Central memory CD4-positive, alpha-beta T cell (primary cell): ENCODE measurements around the gene DSG1.
"Not testable (repeated sequence)": the region's sequence is repeated elsewhere in the genome, so short reads cannot be mapped to it uniquely, and the experiment has no call there.

Source experiments
- DNase-seq: peaks from one replicate; pipeline ENCODE4 v3.0.0; 2022

DSG1 gene

DNA sequence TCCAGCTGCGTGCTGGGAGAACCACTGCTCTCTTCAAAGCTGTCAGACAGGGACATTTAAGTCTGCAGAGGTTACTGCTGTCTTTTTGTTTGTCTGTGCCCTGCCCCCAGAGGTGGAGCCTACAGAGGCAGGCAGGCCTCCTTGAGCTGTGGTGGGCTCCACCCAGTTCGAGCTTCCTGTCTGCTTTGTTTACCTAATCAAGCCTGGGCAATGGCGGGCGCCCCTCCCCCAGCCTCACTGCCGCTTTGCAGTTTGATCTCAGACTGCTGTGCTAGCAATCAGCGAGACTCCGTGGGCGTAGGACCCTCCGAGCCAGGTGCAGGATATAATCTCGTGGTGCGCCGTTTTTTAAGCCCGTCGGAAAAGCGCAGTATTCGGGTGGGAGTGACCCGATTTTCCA, 35.4 kb downstream of the DSG1 start:
- not testable (repeated sequence) for DNase-seq

- no peak for DNase-seq
Observed at GRCh38 chr18:31354990-31355389, 37.0 kb downstream of the DSG1 start.

GRCh38 chr18:31356025-31356424, 38.1 kb downstream of the DSG1 start:
- DNase-seq: no peak

DNA sequence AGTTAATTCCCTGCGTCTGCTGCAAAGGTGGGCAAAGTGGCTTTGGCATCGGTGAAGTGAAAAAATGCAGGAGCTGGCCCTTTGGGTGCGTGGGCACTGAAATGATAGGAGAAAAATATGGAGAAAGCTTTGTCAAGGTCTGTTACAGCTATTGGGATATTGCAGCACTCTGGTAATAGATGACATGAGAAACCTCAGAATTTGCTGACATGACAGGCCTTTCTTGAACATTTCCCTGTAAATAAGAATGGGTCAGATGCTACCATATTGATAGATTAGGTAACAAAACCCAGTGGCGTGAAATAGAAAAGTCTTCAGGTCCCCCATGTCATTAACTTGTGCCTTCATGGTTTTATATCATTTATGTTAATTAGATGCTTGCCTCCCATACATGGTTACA, 46.2 kb downstream of the DSG1 start:
- DNase-seq: no peak

DNA sequence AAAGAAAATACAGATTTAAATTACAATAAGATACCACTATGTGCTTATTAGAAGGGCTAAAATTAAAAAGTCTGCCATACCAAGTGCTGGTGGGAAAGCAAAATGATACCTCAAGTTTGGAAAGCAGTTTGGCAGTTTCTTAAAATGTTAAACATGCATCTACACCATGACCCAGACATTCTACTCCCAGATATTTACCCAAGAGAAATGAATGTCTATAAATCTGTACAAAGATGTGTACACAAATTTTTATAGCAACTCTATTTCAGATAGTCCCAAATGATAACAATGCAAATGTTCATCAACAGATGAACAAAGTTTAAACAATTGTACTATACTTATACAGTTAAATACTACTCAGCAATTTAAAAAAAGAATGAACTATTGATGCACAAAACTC, 51.5 kb downstream of the DSG1 start:
- no peak for DNase-seq

DNA sequence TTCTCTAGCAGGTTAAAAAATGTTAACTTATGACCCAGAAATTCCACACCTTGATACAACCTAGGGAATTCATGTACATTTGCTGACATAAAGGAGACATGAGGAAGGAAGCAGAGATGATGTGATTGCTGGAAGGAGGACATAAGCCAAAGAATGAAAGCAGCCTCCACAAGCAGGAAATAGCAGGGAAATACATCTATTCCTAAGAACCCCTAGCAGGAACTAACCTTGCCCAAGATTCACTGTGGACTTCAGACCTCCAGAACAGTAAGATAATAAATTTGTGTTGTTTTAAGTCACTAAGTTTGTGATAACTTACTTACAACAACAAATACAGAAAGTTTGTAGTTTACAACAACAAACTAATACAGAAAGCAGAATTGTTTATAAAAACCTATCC, 54.0 kb downstream of the DSG1 start:
- DNase-seq: no peak

- no peak for DNase-seq
Observed at GRCh38 chr18:31373641-31374040, 55.7 kb downstream of the DSG1 start.

DNA sequence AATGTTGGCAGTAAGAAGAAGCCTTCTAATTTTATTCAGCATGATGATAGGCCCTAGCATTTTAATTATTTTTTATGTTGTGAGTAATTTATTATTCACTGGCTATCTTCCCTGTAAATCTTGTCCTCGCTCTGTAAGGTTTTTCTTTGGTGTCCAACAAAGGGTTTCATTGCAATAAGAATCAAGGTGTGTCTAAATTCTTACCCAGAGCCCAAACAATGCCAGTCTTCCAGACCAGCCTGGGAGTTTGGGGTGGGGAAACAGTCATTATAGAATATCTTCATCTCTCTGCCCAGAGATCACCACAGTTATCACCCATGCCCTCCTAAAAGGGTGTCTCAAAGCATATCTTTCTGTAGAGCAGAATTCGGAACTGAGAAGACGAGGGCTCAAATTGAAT, 58.5 kb downstream of the DSG1 start, which contains the start of gene DSG4:
DSG4 (plus strand) TSS at position 301 of the 400 bp plus-strand sequence. CDS start 135 bp downstream, outside the sequence.
- DNase-seq: no peak

DNA sequence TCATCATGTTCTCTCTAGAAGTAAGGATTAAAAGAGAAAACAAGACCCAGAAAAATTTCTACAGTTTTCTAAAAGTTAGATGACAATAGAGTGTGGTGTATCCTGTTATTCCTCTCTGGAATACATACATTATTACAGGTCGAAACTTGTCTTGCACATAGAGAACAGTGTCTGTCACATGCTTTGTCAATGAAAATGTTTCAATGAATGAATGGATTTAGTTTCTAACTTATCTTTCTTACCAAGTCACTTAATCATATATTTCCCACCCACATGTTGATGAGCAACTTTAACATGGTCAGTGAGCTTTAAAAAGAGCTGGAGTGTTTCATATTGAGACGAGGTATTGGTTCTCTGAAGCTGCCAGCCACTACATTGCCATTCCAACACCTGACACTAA, 63.0 kb downstream of the DSG1 start:
- no peak for DNase-seq

DNA sequence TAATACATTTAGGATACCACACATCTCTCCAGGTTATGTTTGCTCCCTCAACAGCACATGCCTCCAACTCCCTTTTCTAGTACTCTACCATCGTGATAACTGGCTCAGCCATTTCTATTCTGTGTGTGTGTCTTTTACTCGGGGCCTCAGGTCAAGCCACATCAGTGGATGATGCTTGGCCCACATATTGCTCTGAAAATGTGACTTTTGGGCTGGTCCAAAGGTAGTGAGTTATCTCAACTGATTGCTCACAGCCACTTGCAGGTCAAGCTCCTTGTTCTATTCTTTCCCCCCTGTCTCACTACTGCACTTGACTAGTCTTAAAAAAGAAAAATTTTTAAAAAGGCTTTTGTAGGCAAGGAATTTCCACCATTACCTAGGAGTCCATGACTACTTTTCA, 64.1 kb downstream of the DSG1 start:
- DNase-seq: no peak

- no peak for DNase-seq
Observed at GRCh38 chr18:31386741-31387140, 68.8 kb downstream of the DSG1 start.

GRCh38 chr18:31393286-31393685, 75.3 kb downstream of the DSG1 start:
- DNase-seq: no peak

- no peak for DNase-seq
Observed at GRCh38 chr18:31396796-31397612, 79.0 kb downstream of the DSG1 start.

DNA sequence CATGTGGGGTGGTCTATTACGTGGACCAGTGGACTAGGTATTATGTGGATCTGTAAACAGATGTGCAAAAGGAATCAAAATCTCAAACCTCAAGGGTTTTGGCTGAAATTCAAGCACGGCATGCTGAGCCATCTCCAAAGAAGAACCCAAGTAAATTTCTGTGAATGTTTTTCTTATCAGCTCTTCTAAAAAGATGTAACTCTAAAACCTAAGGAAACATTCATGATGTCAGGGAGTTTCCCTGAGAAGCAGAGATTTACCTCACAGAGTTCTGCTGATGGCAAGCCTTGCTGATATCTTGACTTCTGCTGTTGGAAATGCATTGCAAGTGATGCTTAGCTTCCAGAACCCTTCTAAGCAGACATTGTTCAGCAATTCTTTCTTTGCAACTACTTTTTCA, 80.2 kb downstream of the DSG1 start:
- no peak for DNase-seq

GRCh38 chr18:31399306-31400032, 81.5 kb downstream of the DSG1 start:
- no peak for DNase-seq

DNA sequence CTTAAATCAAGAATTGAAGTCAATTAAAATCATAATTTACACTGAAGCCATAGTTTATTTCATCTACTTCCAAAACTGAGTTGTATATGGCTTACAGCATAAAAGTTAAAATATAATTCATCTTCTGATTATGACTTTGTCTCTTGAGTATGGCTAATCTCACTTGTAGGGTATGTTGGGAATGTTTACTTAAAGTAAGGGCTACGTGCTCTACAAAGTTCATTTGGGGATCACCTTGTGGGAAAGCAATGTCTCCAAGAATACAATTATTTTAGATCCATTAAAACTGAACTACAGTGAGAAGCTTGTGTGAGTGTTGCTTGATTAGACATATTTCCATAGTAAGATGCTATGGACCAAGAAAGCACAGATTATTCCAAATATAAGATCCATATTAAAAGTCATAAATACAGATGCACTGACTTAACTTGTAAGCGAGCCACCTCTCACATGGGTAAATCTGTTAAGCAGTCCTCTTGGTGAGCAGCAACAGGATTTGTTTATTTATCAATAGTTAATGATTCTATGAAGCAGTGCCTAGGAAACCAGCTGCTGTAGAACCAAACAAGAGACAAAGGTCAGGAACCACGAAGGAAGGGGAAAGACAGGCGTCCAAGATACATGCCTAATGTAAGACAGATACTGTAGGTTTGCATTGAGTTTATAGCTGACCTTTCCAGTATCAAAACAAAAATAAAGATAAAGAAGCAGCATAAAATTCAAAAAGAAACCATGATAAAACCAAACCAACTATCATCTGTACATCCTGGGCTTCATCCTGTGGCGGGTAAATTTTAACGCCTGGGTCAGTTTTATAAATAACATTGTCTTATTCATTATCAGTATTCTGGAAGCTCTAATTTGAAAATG, 83.4 kb downstream of the DSG1 start:
- no peak for DNase-seq

GRCh38 chr18:31402026-31402373, 84.0 kb downstream of the DSG1 start:
- DNase-seq: no peak

GRCh38 chr18:31403409-31403808, 85.4 kb downstream of the DSG1 start:
- no peak for DNase-seq
